ENCODE results near the gene XXYLT1.

The XXYLT1 gene

GRCh38 chr3:195112361-195112791, 158.6 kb downstream of the XXYLT1 start:
- no peak for ATAC-seq (ENCODE audit: low read depth)
- TF ChIP-seq, protein P1, sequence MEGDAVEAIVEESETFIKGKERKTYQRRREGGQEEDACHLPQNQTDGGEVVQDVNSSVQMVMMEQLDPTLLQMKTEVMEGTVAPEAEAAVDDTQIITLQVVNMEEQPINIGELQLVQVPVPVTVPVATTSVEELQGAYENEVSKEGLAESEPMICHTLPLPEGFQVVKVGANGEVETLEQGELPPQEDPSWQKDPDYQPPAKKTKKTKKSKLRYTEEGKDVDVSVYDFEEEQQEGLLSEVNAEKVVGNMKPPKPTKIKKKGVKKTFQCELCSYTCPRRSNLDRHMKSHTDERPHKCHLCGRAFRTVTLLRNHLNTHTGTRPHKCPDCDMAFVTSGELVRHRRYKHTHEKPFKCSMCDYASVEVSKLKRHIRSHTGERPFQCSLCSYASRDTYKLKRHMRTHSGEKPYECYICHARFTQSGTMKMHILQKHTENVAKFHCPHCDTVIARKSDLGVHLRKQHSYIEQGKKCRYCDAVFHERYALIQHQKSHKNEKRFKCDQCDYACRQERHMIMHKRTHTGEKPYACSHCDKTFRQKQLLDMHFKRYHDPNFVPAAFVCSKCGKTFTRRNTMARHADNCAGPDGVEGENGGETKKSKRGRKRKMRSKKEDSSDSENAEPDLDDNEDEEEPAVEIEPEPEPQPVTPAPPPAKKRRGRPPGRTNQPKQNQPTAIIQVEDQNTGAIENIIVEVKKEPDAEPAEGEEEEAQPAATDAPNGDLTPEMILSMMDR (IDR thresholded peaks at IDR 0.05; ENCODE audit: poor library complexity, severe bottlenecking): no peak
- Histone ChIP-seq H3K27me3 (ENCODE audit: insufficient read depth, poor library complexity, severe bottlenecking) (no peaks in the 10 kb centered on the region), H3K4me1 (ENCODE audit: insufficient read depth, poor library complexity, severe bottlenecking) (no peaks in the 10 kb centered on the region), H3K36me3 (ENCODE audit: low read depth) (no peaks in the 10 kb centered on the region), H3K27ac (ENCODE audit: poor library complexity, severe bottlenecking) (no peak overlapping the region), H3K9me3 (ENCODE audit: severe bottlenecking) (no peaks in the 10 kb centered on the region), H3K4me3 (ENCODE audit: severe bottlenecking) (no peak overlapping the region)
- DNase-seq (ENCODE audit: low spot score): no peak

DNA sequence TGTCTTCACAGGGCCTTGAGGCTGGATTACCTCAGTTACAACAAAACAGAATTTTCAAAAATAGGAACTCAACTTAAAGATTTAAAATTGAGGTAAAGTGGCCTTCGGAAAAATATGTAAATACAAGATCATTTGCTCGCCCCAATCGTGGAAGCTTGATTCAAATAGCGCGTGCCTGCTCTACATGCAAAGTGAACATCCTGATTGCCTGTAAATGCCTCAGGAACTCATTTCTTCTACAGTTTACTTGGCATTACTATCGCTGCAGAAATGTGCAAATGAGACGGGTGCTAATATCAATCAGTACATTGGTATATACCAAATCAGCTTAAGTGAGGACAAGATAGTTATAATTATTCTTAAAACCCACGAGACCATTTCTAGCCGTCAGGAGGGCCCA, 159.2 kb downstream of the XXYLT1 start:
- DNase-seq (ENCODE audit: low spot score) (no peak), ATAC-seq (ENCODE audit: low read depth) (no peak)
- no peaks in the 10 kb centered on the region for H3K27me3 ChIP-seq (ENCODE audit: insufficient read depth, poor library complexity, severe bottlenecking)
- no peak overlapping the region for H3K27ac ChIP-seq (ENCODE audit: poor library complexity, severe bottlenecking)
- no peak overlapping the region for H3K4me3 ChIP-seq (ENCODE audit: severe bottlenecking)
- no peaks in the 10 kb centered on the region for H3K4me1 ChIP-seq (ENCODE audit: insufficient read depth, poor library complexity, severe bottlenecking)
- TF ChIP-seq, protein P1 (IDR thresholded peaks at IDR 0.05; ENCODE audit: poor library complexity, severe bottlenecking): no peak
- no peaks in the 10 kb centered on the region for H3K9me3 ChIP-seq (ENCODE audit: severe bottlenecking)
- no peaks in the 10 kb centered on the region for H3K36me3 ChIP-seq (ENCODE audit: low read depth)

GRCh38 chr3:195111319-195111705, 159.6 kb downstream of the XXYLT1 start:
- H3K27me3 ChIP-seq (ENCODE audit: insufficient read depth, poor library complexity, severe bottlenecking): no peaks in the 10 kb centered on the region
- H3K27ac ChIP-seq (ENCODE audit: poor library complexity, severe bottlenecking): no peak overlapping the region
- no peak overlapping the region for H3K4me3 ChIP-seq (ENCODE audit: severe bottlenecking)
- DNase-seq (ENCODE audit: low spot score): no peak
- TF ChIP-seq, protein P1 (IDR thresholded peaks at IDR 0.05; ENCODE audit: poor library complexity, severe bottlenecking): no peak
- ATAC-seq (ENCODE audit: low read depth): no peak; the same call in 2 of the 3 replicates
- no peaks in the 10 kb centered on the region for H3K4me1 ChIP-seq (ENCODE audit: insufficient read depth, poor library complexity, severe bottlenecking)
- no peaks in the 10 kb centered on the region for H3K9me3 ChIP-seq (ENCODE audit: severe bottlenecking)
- no peaks in the 10 kb centered on the region for H3K36me3 ChIP-seq (ENCODE audit: low read depth)

DNA sequence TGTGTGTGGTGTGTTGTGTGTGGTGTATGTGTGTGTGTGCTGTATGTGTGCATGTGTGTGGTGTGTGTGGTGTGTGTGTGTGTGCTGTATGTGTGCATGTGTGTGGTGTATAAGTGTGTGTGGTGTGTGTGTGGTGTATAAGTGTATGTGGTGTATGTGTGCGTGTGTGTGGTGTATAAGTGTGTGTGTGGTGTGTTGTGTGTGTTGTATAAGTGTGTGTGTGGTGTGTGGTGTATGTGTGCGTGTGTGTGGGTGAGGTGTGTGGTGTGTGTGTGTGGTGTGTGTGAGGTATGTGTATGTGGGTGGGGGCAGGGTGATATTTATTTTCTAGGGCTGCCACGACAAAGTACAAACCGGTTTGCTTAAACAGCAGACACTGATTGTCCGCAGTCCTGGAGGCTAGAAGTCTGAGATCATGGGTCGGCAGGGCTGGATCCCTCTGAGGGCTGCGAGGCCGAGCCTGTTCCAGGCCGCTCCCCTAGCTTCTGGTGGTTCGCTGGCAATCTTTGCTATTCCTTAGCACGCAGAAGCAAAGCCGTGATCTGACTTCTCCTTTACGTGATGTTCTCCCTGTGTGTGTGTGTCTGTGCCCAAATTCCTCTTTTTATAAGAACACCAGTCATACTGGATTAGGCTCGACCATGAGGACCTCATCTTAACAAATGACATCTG, 160.2 kb downstream of the XXYLT1 start:
- no peaks in the 10 kb centered on the region for H3K4me1 ChIP-seq (ENCODE audit: insufficient read depth, poor library complexity, severe bottlenecking)
- H3K9me3 ChIP-seq (ENCODE audit: severe bottlenecking): no peaks in the 10 kb centered on the region
- H3K36me3 ChIP-seq (ENCODE audit: low read depth): no peaks in the 10 kb centered on the region
- ATAC-seq (ENCODE audit: low read depth) (peak; percentile 22; the same call in 1 of the 3 replicates), DNase-seq (ENCODE audit: low spot score) (no peak)
- H3K27ac ChIP-seq (ENCODE audit: poor library complexity, severe bottlenecking): no peak overlapping the region
- TF ChIP-seq, protein P1 (IDR thresholded peaks at IDR 0.05; ENCODE audit: poor library complexity, severe bottlenecking): no peak
- H3K27me3 ChIP-seq (ENCODE audit: insufficient read depth, poor library complexity, severe bottlenecking): no peaks in the 10 kb centered on the region
- H3K4me3 ChIP-seq (ENCODE audit: severe bottlenecking): no peak overlapping the region

- TF ChIP-seq, protein P1 (IDR thresholded peaks at IDR 0.05; ENCODE audit: poor library complexity, severe bottlenecking): no peak
- ATAC-seq (ENCODE audit: low read depth) (no peak), DNase-seq (ENCODE audit: low spot score) (no peak)
- H3K27me3 ChIP-seq (ENCODE audit: insufficient read depth, poor library complexity, severe bottlenecking): no peaks in the 10 kb centered on the region
- no peaks in the 10 kb centered on the region for H3K9me3 ChIP-seq (ENCODE audit: severe bottlenecking)
- no peak overlapping the region for H3K27ac ChIP-seq (ENCODE audit: poor library complexity, severe bottlenecking)
- no peaks in the 10 kb centered on the region for H3K36me3 ChIP-seq (ENCODE audit: low read depth)
- no peaks in the 10 kb centered on the region for H3K4me1 ChIP-seq (ENCODE audit: insufficient read depth, poor library complexity, severe bottlenecking)
- H3K4me3 ChIP-seq (ENCODE audit: severe bottlenecking): no peak overlapping the region
These were observed 161.8 kb downstream of the XXYLT1 start for GRCh38 chr3:195109098-195109657.

Measured in RWPE2 (cell line).